ENCODE measurements around the gene BEND3. TPM values are rescaled to one million over a fixed set of nuclear protein-coding genes. Genes with fewer than 3 reads are reported as not detected.

BEND3 gene
- total and polyA plus RNA-seq, 10 of the 15 experiments (the other 5 are each of a cell fraction or from before 2014, with no cell fraction given), result 1.1 to 9.0 (median 3.6) TPM

DNA sequence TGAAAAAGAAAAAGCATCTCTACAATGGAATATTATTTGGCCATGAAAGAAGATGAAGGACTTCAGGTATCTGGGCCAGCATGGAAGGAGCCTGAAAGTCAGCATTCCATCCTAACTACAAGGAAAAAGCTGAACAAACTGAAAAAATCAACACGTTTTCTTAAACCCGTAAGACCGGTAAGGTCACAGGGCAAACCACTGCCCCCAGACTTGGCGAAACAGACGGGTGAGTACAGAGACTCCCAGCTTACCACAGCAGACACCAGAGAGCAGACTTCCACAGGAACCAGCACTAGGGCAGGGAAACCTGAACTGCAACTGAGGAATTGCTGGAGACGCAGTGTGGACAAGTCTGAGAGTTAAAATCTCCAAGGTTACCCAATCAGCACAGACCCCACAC, 31.4 kb downstream of the BEND3 start (continued):
- TF ChIP-seq USF1 (IDR thresholded peaks at IDR 0.05; ENCODE audit: borderline replicate concordance, extremely low read length, insufficient read depth, low read depth, low read length), result no peak
- TF ChIP-seq, protein P1, sequence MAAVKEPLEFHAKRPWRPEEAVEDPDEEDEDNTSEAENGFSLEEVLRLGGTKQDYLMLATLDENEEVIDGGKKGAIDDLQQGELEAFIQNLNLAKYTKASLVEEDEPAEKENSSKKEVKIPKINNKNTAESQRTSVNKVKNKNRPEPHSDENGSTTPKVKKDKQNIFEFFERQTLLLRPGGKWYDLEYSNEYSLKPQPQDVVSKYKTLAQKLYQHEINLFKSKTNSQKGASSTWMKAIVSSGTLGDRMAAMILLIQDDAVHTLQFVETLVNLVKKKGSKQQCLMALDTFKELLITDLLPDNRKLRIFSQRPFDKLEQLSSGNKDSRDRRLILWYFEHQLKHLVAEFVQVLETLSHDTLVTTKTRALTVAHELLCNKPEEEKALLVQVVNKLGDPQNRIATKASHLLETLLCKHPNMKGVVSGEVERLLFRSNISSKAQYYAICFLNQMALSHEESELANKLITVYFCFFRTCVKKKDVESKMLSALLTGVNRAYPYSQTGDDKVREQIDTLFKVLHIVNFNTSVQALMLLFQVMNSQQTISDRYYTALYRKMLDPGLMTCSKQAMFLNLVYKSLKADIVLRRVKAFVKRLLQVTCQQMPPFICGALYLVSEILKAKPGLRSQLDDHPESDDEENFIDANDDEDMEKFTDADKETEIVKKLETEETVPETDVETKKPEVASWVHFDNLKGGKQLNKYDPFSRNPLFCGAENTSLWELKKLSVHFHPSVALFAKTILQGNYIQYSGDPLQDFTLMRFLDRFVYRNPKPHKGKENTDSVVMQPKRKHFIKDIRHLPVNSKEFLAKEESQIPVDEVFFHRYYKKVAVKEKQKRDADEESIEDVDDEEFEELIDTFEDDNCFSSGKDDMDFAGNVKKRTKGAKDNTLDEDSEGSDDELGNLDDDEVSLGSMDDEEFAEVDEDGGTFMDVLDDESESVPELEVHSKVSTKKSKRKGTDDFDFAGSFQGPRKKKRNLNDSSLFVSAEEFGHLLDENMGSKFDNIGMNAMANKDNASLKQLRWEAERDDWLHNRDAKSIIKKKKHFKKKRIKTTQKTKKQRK (IDR thresholded peaks at IDR 0.05; ENCODE audit: low read depth, low read length), result no peak

DNA sequence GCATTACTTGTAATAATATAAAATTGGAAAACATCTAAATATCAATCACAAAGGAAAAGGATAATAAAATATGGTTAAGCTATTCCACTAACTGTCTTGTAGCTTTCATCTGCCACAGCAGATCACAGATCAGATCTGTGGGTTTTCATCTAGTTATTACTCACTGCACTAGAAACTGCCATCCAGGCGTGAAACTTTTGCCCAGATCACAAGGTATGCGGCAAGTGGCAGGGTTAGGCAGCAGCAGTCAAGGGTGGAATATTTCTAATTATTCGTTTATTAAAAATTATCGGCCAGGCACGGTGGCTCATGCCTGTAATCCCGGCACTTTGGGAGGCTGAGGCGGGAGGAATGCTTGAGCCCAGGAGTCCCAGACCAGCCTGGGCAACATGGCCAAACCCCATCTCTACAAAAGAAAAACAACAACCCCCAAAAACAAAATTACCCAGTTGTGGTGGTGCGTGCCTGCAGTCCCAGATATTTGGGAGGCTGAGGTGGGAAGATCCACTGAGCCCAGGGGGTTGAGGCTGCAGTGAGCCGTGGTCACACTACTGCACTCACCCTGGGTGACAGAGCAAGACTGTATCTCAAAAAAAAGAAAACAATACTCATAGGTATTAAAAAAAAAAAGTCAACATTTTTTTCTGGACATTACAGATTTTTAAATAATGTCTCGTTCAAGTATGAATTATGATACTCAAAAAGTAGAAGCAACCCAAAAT, 32.1 kb downstream of the BEND3 start:
- WGBS (ENCODE audit: insufficient coverage, insufficient replicate concordance, low lambda C conversion rate, missing lambda C conversion rate), result 20% methylated on average over 10 of the region's 10 CpGs
- peak; percentile 98 for ATAC-seq
- RAD21 ChIA-PET (ENCODE audit: unreplicated experiment), result interaction anchor here (0.8 to 1.6 kb wide), 2 partner anchors 15 to 31 kb away, joined by 3 to 5 read pairs; no protein-coding TSS in a partner anchor
- Histone ChIP-seq H3K36me3 (ENCODE audit: control insufficient read depth in 2 of 2, insufficient read depth in 2 of 2, low read length in 1 of 2) (no peaks in the 10 kb centered on the region), H3K9ac (ENCODE audit: control insufficient read depth, insufficient read depth, low read length) (no peak overlapping the region), H3K27me3 (replicated peaks in 1 of 2; ENCODE audit: control insufficient read depth in 2 of 2, insufficient read depth in 2 of 2, low read length in 1 of 2) (no peaks in the 10 kb centered on the region), H3K79me2 (ENCODE audit: control insufficient read depth, insufficient read depth, low read length) (no peaks in the 10 kb centered on the region), H3K27ac (ENCODE audit: control insufficient read depth, insufficient read depth) (no peak overlapping the region), H3K4me1 (ENCODE audit: control insufficient read depth, insufficient read depth, low read length) (peaks cover 10% of the 10 kb centered on the region; the same call in 1 of the 2 replicates), H3K4me3 (no peak overlapping the region), H4K20me1 (ENCODE audit: control insufficient read depth, insufficient read depth) (no peaks in the 10 kb centered on the region), H3K9me3 (replicated peaks; ENCODE audit: control insufficient read depth, insufficient read depth, low read length) (peaks cover 4% of the 10 kb centered on the region; the same call in 2 of the 3 replicates), H2AFZ (ENCODE audit: control insufficient read depth, low read depth, low read length) (no peak overlapping the region), H3K4me2 (ENCODE audit: control insufficient read depth, insufficient read depth) (peak overlapping the region; percentile 11; the same call in 1 of the 2 replicates)
- POLR2A ChIA-PET, result no interaction called here
- SMC1A ChIA-PET (ENCODE audit: uncharacterized antibody, unreplicated experiment), result interaction anchor here (0.9 to 1.3 kb wide), 3 partner anchors 11 to 24 kb away, joined by 3 read pairs; no protein-coding TSS in a partner anchor
- DNase-seq (ENCODE audit: low read depth, low spot score), result peak; percentile 62
- no TSS peak for BruUV-seq (replicated peaks)
- intact Hi-C loops (cut with micrococcal nuclease; ENCODE audit: unreplicated experiment) (no loop called here), in situ Hi-C loops (cut with MboI) (no loop called here)
- FAIRE-seq, result peak; percentile 68
- CTCF ChIA-PET, result interaction anchor here (1.5 to 2.0 kb wide), 3 partner anchors 20 to 31 kb away, joined by 4 to 8 read pairs (median 4); no protein-coding TSS in a partner anchor
- no peak for TF ChIP-seq KLF5 (IDR thresholded peaks at IDR 0.05; ENCODE audit: partially characterized antibody)
- no peak for TF ChIP-seq PML (IDR thresholded peaks at IDR 0.05; ENCODE audit: low read length)
- no peak for TF ChIP-seq HDAC6 (IDR thresholded peaks at IDR 0.05; ENCODE audit: unreplicated experiment)
- no peak for TF ChIP-seq MYB (IDR thresholded peaks at IDR 0.05; ENCODE audit: borderline replicate concordance, low read depth, low read length)
- no peak for TF ChIP-seq ASH2L (IDR thresholded peaks at IDR 0.05; ENCODE audit: borderline replicate concordance, low read depth)
- TF ChIP-seq, protein P2, sequence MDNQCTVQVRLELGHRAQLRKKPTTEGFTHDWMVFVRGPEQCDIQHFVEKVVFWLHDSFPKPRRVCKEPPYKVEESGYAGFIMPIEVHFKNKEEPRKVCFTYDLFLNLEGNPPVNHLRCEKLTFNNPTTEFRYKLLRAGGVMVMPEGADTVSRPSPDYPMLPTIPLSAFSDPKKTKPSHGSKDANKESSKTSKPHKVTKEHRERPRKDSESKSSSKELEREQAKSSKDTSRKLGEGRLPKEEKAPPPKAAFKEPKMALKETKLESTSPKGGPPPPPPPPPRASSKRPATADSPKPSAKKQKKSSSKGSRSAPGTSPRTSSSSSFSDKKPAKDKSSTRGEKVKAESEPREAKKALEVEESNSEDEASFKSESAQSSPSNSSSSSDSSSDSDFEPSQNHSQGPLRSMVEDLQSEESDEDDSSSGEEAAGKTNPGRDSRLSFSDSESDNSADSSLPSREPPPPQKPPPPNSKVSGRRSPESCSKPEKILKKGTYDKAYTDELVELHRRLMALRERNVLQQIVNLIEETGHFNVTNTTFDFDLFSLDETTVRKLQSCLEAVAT (IDR thresholded peaks at IDR 0.05), result peak; percentile 36; the same call in 1 of the 2 replicates
- TF ChIP-seq GABPA (IDR thresholded peaks at IDR 0.05; ENCODE audit: low read depth), result no peak
- no peak for TF ChIP-seq FOXM1 (IDR thresholded peaks at IDR 0.05; ENCODE audit: low read depth, low read length)
- peak; percentile 88 for TF ChIP-seq RUNX3 (IDR thresholded peaks at IDR 0.05; ENCODE audit: low read length)
- TF ChIP-seq ATF7 (IDR thresholded peaks at IDR 0.05; ENCODE audit: low read depth), result no peak
- peak; percentile 83 for TF ChIP-seq IRF4 (IDR thresholded peaks at IDR 0.05; ENCODE audit: low read depth, low read length)

All from GM12878 (cell line).